ENCODE measurements around the gene C1QTNF9.
"Not testable (repeated sequence)": the region's sequence is repeated elsewhere in the genome, so short reads cannot be mapped to it uniquely, and the experiment has no call there.

The C1QTNF9 gene

GRCh38 chr13:24301911-24302310 lies 7.5 kb upstream of the C1QTNF9 start:
- WGBS, 2 experiments (ENCODE audit: insufficient coverage in 2 of 2), result 80 to 98% methylated on average over 4 to 5 of the region's 7 CpGs
- Histone ChIP-seq H3K4me1 (ENCODE audit: control insufficient read depth, insufficient read depth, low read length, poor library complexity, severe bottlenecking) (peaks cover 3% of the 10 kb centered on the region), H3K27ac (ENCODE audit: low read depth, low read length, severe bottlenecking) (no peak overlapping the region), H3K4me3 (ENCODE audit: extremely low read depth, insufficient read depth, low read length, poor library complexity, severe bottlenecking) (no peak overlapping the region), H3K36me3 (ENCODE audit: control insufficient read depth, insufficient read depth, low read length) (peaks cover 57% of the 10 kb centered on the region), H3K9me3 (ENCODE audit: control insufficient read depth, low read length) (no peaks in the 10 kb centered on the region)

- no peak overlapping the region for H3K4me3 ChIP-seq (ENCODE audit: extremely low read depth, insufficient read depth, low read length, poor library complexity, severe bottlenecking)
- H3K36me3 ChIP-seq (ENCODE audit: control insufficient read depth, insufficient read depth, low read length), result peaks cover 32% of the 10 kb centered on the region
- WGBS, 2 experiments (ENCODE audit: insufficient coverage in 2 of 2), result 83 to 91% methylated on average over 1 to 2 of the region's 5 CpGs
These were observed 4.8 kb upstream of the C1QTNF9 start for GRCh38 chr13:24304620-24305019.

GRCh38 chr13:24306632-24307031 lies 2.7 kb upstream of the C1QTNF9 start:
- Histone ChIP-seq H3K4me3 (ENCODE audit: extremely low read depth, insufficient read depth, low read length, poor library complexity, severe bottlenecking) (no peak overlapping the region), H3K9me3 (ENCODE audit: control insufficient read depth, low read length) (no peaks in the 10 kb centered on the region), H3K4me1 (ENCODE audit: control insufficient read depth, insufficient read depth, low read length, poor library complexity, severe bottlenecking) (peaks cover 3% of the 10 kb centered on the region), H3K36me3 (ENCODE audit: control insufficient read depth, insufficient read depth, low read length) (peaks cover 27% of the 10 kb centered on the region), H3K27ac (ENCODE audit: low read depth, low read length, severe bottlenecking) (no peak overlapping the region)
- WGBS, 2 experiments (ENCODE audit: insufficient coverage in 2 of 2), result 100% methylated on average over 1 of the region's 1 CpG; no CpG with 5 or more reads in 1 of the 2 experiments

More at GRCh38 chr13:24304620-24305019, 4.8 kb upstream of the C1QTNF9 start:
- Histone ChIP-seq H3K4me1 (ENCODE audit: control insufficient read depth, insufficient read depth, low read length, poor library complexity, severe bottlenecking) (peaks cover 3% of the 10 kb centered on the region), H3K9me3 (ENCODE audit: control insufficient read depth, low read length) (no peaks in the 10 kb centered on the region), H3K27ac (ENCODE audit: low read depth, low read length, severe bottlenecking) (no peak overlapping the region)

GRCh38 chr13:24307211-24308067 lies 1.9 kb upstream of the C1QTNF9 start:
- Histone ChIP-seq H3K27ac (ENCODE audit: low read depth, low read length, severe bottlenecking) (no peak overlapping the region), H3K9me3 (ENCODE audit: control insufficient read depth, low read length) (no peaks in the 10 kb centered on the region), H3K4me1 (ENCODE audit: control insufficient read depth, insufficient read depth, low read length, poor library complexity, severe bottlenecking) (peaks cover 3% of the 10 kb centered on the region), H3K4me3 (ENCODE audit: extremely low read depth, insufficient read depth, low read length, poor library complexity, severe bottlenecking) (no peak overlapping the region), H3K36me3 (ENCODE audit: control insufficient read depth, insufficient read depth, low read length) (peaks cover 20% of the 10 kb centered on the region)
- WGBS, 2 experiments (ENCODE audit: insufficient coverage in 2 of 2), result 94 to 96% methylated on average over 19 to 25 of the region's 27 CpGs

GRCh38 chr13:24308068-24308445 lies 1.3 kb upstream of the C1QTNF9 start:
- Histone ChIP-seq H3K36me3 (ENCODE audit: control insufficient read depth, insufficient read depth, low read length) (peaks cover 14% of the 10 kb centered on the region), H3K27ac (ENCODE audit: low read depth, low read length, severe bottlenecking) (no peak overlapping the region), H3K4me1 (ENCODE audit: control insufficient read depth, insufficient read depth, low read length, poor library complexity, severe bottlenecking) (peaks cover 3% of the 10 kb centered on the region), H3K9me3 (ENCODE audit: control insufficient read depth, low read length) (no peaks in the 10 kb centered on the region), H3K4me3 (ENCODE audit: extremely low read depth, insufficient read depth, low read length, poor library complexity, severe bottlenecking) (no peak overlapping the region)
- WGBS, 2 experiments (ENCODE audit: insufficient coverage in 2 of 2), result 94 to 95% methylated on average over 32 to 33 of the region's 33 CpGs

- Histone ChIP-seq H3K4me3 (ENCODE audit: extremely low read depth, insufficient read depth, low read length, poor library complexity, severe bottlenecking) (no peak overlapping the region), H3K9me3 (ENCODE audit: control insufficient read depth, low read length) (no peaks in the 10 kb centered on the region), H3K36me3 (ENCODE audit: control insufficient read depth, insufficient read depth, low read length) (peaks cover 10% of the 10 kb centered on the region), H3K4me1 (ENCODE audit: control insufficient read depth, insufficient read depth, low read length, poor library complexity, severe bottlenecking) (peaks cover 3% of the 10 kb centered on the region), H3K27ac (ENCODE audit: low read depth, low read length, severe bottlenecking) (no peak overlapping the region)
- WGBS, 2 experiments (ENCODE audit: insufficient coverage in 2 of 2), result 95 to 97% methylated on average over 24 to 34 of the region's 37 CpGs
These were observed 826 bp upstream of the C1QTNF9 start for GRCh38 chr13:24308488-24309020.

GRCh38 chr13:24313439-24313838 lies 4.1 kb downstream of the C1QTNF9 start:
- WGBS, 2 experiments (ENCODE audit: insufficient coverage in 2 of 2), result 80 to 82% methylated on average over 3 of the region's 5 CpGs

GRCh38 chr13:24317835-24318234 lies 8.5 kb downstream of the C1QTNF9 start:
- H3K36me3 ChIP-seq (ENCODE audit: control insufficient read depth, insufficient read depth, low read length); H3K4me1 ChIP-seq (ENCODE audit: control insufficient read depth, insufficient read depth, low read length, poor library complexity, severe bottlenecking); H3K4me3 ChIP-seq (ENCODE audit: extremely low read depth, insufficient read depth, low read length, poor library complexity, severe bottlenecking); H3K27ac ChIP-seq (ENCODE audit: low read depth, low read length, severe bottlenecking); H3K9me3 ChIP-seq (ENCODE audit: control insufficient read depth, low read length): not testable (repeated sequence)
- 81% methylated on average over 3 of the region's 10 CpGs; no CpG with 5 or more reads in 1 of the 2 experiments for WGBS, 2 experiments (ENCODE audit: insufficient coverage in 2 of 2)

More at GRCh38 chr13:24313439-24313838, 4.1 kb downstream of the C1QTNF9 start:
- H3K4me1 ChIP-seq (ENCODE audit: control insufficient read depth, insufficient read depth, low read length, poor library complexity, severe bottlenecking), result no peaks in the 10 kb centered on the region
- H3K27ac ChIP-seq (ENCODE audit: low read depth, low read length, severe bottlenecking), result no peak overlapping the region
- H3K9me3 ChIP-seq (ENCODE audit: control insufficient read depth, low read length), result no peaks in the 10 kb centered on the region
- H3K4me3 ChIP-seq (ENCODE audit: extremely low read depth, insufficient read depth, low read length, poor library complexity, severe bottlenecking), result no peak overlapping the region
- H3K36me3 ChIP-seq (ENCODE audit: control insufficient read depth, insufficient read depth, low read length), result no peaks in the 10 kb centered on the region

GRCh38 chr13:24318878-24319277 lies 9.5 kb downstream of the C1QTNF9 start:
- not testable (repeated sequence) for H3K27ac ChIP-seq (ENCODE audit: low read depth, low read length, severe bottlenecking); H3K4me3 ChIP-seq (ENCODE audit: extremely low read depth, insufficient read depth, low read length, poor library complexity, severe bottlenecking); H3K4me1 ChIP-seq (ENCODE audit: control insufficient read depth, insufficient read depth, low read length, poor library complexity, severe bottlenecking); H3K9me3 ChIP-seq (ENCODE audit: control insufficient read depth, low read length); H3K36me3 ChIP-seq (ENCODE audit: control insufficient read depth, insufficient read depth, low read length)
- 80% methylated on average over 1 of the region's 4 CpGs; no CpG with 5 or more reads in 1 of the 2 experiments for WGBS, 2 experiments (ENCODE audit: insufficient coverage in 2 of 2)

- not testable (repeated sequence) for H3K27ac ChIP-seq (ENCODE audit: low read depth, low read length, severe bottlenecking); H3K4me1 ChIP-seq (ENCODE audit: control insufficient read depth, insufficient read depth, low read length, poor library complexity, severe bottlenecking); H3K4me3 ChIP-seq (ENCODE audit: extremely low read depth, insufficient read depth, low read length, poor library complexity, severe bottlenecking); H3K9me3 ChIP-seq (ENCODE audit: control insufficient read depth, low read length); H3K36me3 ChIP-seq (ENCODE audit: control insufficient read depth, insufficient read depth, low read length)
- 93 to 97% methylated on average over 4 to 5 of the region's 6 CpGs for WGBS, 2 experiments (ENCODE audit: insufficient coverage in 2 of 2)
These were observed 10.3 kb downstream of the C1QTNF9 start for GRCh38 chr13:24319641-24320040.

- H3K4me1 ChIP-seq (ENCODE audit: control insufficient read depth, insufficient read depth, low read length, poor library complexity, severe bottlenecking); H3K9me3 ChIP-seq (ENCODE audit: control insufficient read depth, low read length); H3K27ac ChIP-seq (ENCODE audit: low read depth, low read length, severe bottlenecking); H3K4me3 ChIP-seq (ENCODE audit: extremely low read depth, insufficient read depth, low read length, poor library complexity, severe bottlenecking); H3K36me3 ChIP-seq (ENCODE audit: control insufficient read depth, insufficient read depth, low read length): not testable (repeated sequence)
- WGBS, 2 experiments (ENCODE audit: insufficient coverage in 2 of 2), result 90 to 96% methylated on average over 4 to 5 of the region's 8 CpGs
These were observed 12.0 kb downstream of the C1QTNF9 start for GRCh38 chr13:24321416-24321815.
